GM10847 (cell line): ENCODE measurements around the gene ITM2A.

Experiments
- POLR2A ChIP-seq: IDR thresholded peaks from 2 replicates; pipeline ENCODE4 v1.6.1; 2011; ENCODE audit not compliant: insufficient read length; ENCODE audit errors: extremely low read depth

Gene ITM2A

GRCh38 chrX:79361192-79361870, 5.8 kb downstream of the ITM2A start:
- TF ChIP-seq POLR2A = no peak

GRCh38 chrX:79336869-79337815, 30.0 kb downstream of the ITM2A start:
- no peak for TF ChIP-seq POLR2A

GRCh38 chrX:79330022-79330421, 37.1 kb downstream of the ITM2A start:
- no peak for TF ChIP-seq POLR2A

GRCh38 chrX:79325263-79325958, 41.7 kb downstream of the ITM2A start:
- TF ChIP-seq POLR2A = no peak
